Measurements from ENCODE around the gene COL1A1. TPM values are rescaled to one million over a fixed set of nuclear protein-coding genes. Genes with fewer than 3 reads are reported as not detected.

COL1A1 gene
- total and polyA plus RNA-seq, 2 of the 13 experiments (the other 11 are each of a cell fraction or from before 2014, with no cell fraction given): 0.05 TPM; not detected in 1

- no TSS peak for BruUV-seq (replicated peaks)
- no peak for TF ChIP-seq ELF3 (CRISPR knock-in tag; IDR thresholded peaks at IDR 0.05)
- TF ChIP-seq ZNF580 (CRISPR knock-in tag; IDR thresholded peaks at IDR 0.05; ENCODE audit: borderline replicate concordance, low read depth): no peak
- 0 out of 4 replicates have a peak, but pooled peaks of 1 of the 2 experiments have one; percentile 6 for TF ChIP-seq POLR2A (IDR thresholded peaks at IDR 0.05; ENCODE audit: insufficient read depth in 1 of 2, low read depth in 2 of 2, low read length in 2 of 2)
- no peak for TF ChIP-seq THAP9 (CRISPR knock-in tag; IDR thresholded peaks at IDR 0.05; ENCODE audit: borderline replicate concordance)
- no peak for TF ChIP-seq POGZ (CRISPR knock-in tag; IDR thresholded peaks at IDR 0.05)
- TF ChIP-seq ZNF253 (CRISPR knock-in tag; IDR thresholded peaks at IDR 0.05; ENCODE audit: borderline replicate concordance): 0 out of 2 replicates have a peak, but pooled peaks have one; percentile 12
- no peak for TF ChIP-seq ZBTB40 (IDR thresholded peaks at IDR 0.05)
- TF ChIP-seq ZBTB40 (CRISPR knock-in tag; IDR thresholded peaks at IDR 0.05): no peak
- peak; percentile 20 for TF ChIP-seq AGO2 (optimal IDR thresholded peaks at IDR 0.05; ENCODE audit: low read depth, low read length)
- TF ChIP-seq ZNF382 (CRISPR knock-in tag; IDR thresholded peaks at IDR 0.05; ENCODE audit: borderline replicate concordance): no peak
- TF ChIP-seq TAF1 (CRISPR knock-in tag; IDR thresholded peaks at IDR 0.05): no peak
- TF ChIP-seq MYC (CRISPR knock-in tag; IDR thresholded peaks at IDR 0.05; ENCODE audit: borderline replicate concordance): 0 out of 2 replicates have a peak, but pooled peaks have one; percentile 4
Observed at GRCh38 chr17:50149091-50149416, 52.4 kb downstream of the COL1A1 start.

More at GRCh38 chr17:50149091-50149416, 52.4 kb downstream of the COL1A1 start:
- H3K36me3 ChIP-seq (replicated peaks in 1 of 2; ENCODE audit: control insufficient read depth in 1 of 2, insufficient read depth in 2 of 2, low read length in 2 of 2): peaks cover 11 to 15% of the 10 kb centered on the region in 2 experiments
- H4K20me1 ChIP-seq (ENCODE audit: insufficient read depth, low read length): peaks cover 11% of the 10 kb centered on the region; the same call in 1 of the 2 replicates
- H2AFZ ChIP-seq (ENCODE audit: low read length): no peak overlapping the region
- peak overlapping the region; percentile 83 for H3K9ac ChIP-seq (ENCODE audit: insufficient read depth, low read depth, low read length)
- CTCF ChIA-PET (ENCODE audit: low intra/inter-chr PET ratio, low total read pairs): interaction anchor here (1.5 kb wide), 1 partner anchor 55 kb away, joined by 3 read pairs; no protein-coding TSS in a partner anchor
- peak overlapping the region; percentile 70 to 86 (median 84) for H3K4me3 ChIP-seq (replicated peaks in 1 of 3; ENCODE audit: insufficient read depth in 1 of 3, low read depth in 2 of 3, low read length in 3 of 3)
- no peaks in the 10 kb centered on the region for H3K9me3 ChIP-seq (ENCODE audit: low read length)
- H3K4me1 ChIP-seq (ENCODE audit: insufficient read depth, low read length): peaks cover 57% of the 10 kb centered on the region
- peak overlapping the region; percentile 95 for H3K27ac ChIP-seq (ENCODE audit: extremely low read length, insufficient read depth, low read length)
- POLR2A ChIA-PET: interaction anchor here (1.3 to 3.0 kb wide), 3 partner anchors 29 to 55 kb away, joined by 4 to 10 read pairs (median 8); partner anchors contain the start of gene PDK2
- intact Hi-C loops (cut with micrococcal nuclease; ENCODE audit: unreplicated experiment) (no loop called here), in situ Hi-C loops (cut with HindIII; ENCODE audit: extremely low pct_ligation_motif_present, low pct_unique_long_range_greater_than_20kb) (no loop called here)
- 5% methylated on average over 28 of the region's 30 CpGs for whole genome bisulfite sequencing (ENCODE audit: low lambda C conversion rate)
- ATAC-seq (no peak), DNase-seq (ENCODE audit: low spot score) (no peak), FAIRE-seq (no peak)
- H3K27me3 ChIP-seq (ENCODE audit: control insufficient read depth in 1 of 2, insufficient read depth in 2 of 2, low read length in 2 of 2): no peaks in the 10 kb centered on the region; a peak in 2 of 5 replicates
- H3K4me2 ChIP-seq (ENCODE audit: low read depth, low read length): peak overlapping the region; percentile 100
- H3K79me2 ChIP-seq (ENCODE audit: insufficient read depth, low read length): peaks cover 25% of the 10 kb centered on the region
